Esophagus squamous epithelium (tissue), 5 donors: Measurements from ENCODE around the gene MOB3B. TPM values are rescaled to one million over a fixed set of nuclear protein-coding genes. Genes with fewer than 3 reads are reported as not detected.

Source experiments
- DNase-seq: peaks from one replicate; lab custom pipeline; 2025; lab: John Stamatoyannopoulos, UW
- H3K27ac ChIP-seq, 4 donors: fragments of 200-600 bp; sonication (generic); one replicate each; pipeline ENCODE4 v1.5.1; 2016 to 2019; ENCODE audit warnings: mild to moderate bottlenecking in 1 of 4
- H3K27me3 ChIP-seq, 4 donors: fragments of 200-600 bp; sonication (generic); 1 replicate in 3 of 4; 2 replicates in 1 of 4; pipeline versions ENCODE4 v1.5.1 to v1.6.0; 2017 to 2021; ENCODE audit warnings: antibody characterized with exemption in 1 of 4
- H3K36me3 ChIP-seq, 3 donors: fragments of 200-600 bp; sonication (generic); one replicate each; pipeline ENCODE4 v1.5.1; 2016 to 2019
- H3K4me1 ChIP-seq, 3 donors: fragments of 200-600 bp; sonication (generic); one replicate each; pipeline ENCODE4 v1.5.1; 2017 to 2019
- H3K4me3 ChIP-seq, 4 donors: fragments of 200-600 bp; sonication (generic); 1 replicate in 3 of 4; 2 replicates in 1 of 4; pipeline ENCODE4 v1.5.1; 2016 to 2019; ENCODE audit warnings: mild to moderate bottlenecking in 2 of 4, moderate library complexity in 1 of 4
- H3K9me3 ChIP-seq, 3 donors: fragments of 200-600 bp; sonication (generic); one replicate each; pipeline ENCODE4 v1.5.1; 2016 to 2019
- POLR2A ChIP-seq, 4 donors: fragments of 450-650 bp; IDR thresholded peaks; one replicate each; pipeline ENCODE4 v1.6.1; 2017; ENCODE audit warnings: antibody characterized with exemption in 4 of 4, mild to moderate bottlenecking in 4 of 4, moderate library complexity in 3 of 4
- WGBS, 2 donors: methylation state at CpG; one replicate each; pipeline ENCODE4 v1.1.5; 2018; 5-methylcytosine and 5-hydroxymethylcytosine counted together
- intact Hi-C: fragments of 100-400 bp; cut with DNase I; formaldehyde crosslinking; loops from one replicate; pipeline ENCODE4 v1.15.0; 2022
- total RNA-seq, 4 donors: library from RNA; depleted of rRNA; stranded (reverse); fragments of >200 nt; gene quantifications; one replicate each; pipeline ENCODE4 v1.1.0, GENCODE V29; 2016
- TF ChIP-seq, protein P1 (sequence below), 6 experiments: fragments of 450-650 bp in 4 of 6; fragments of 200-600 bp in 2 of 6; sonication (generic) in 2 of 6; IDR thresholded peaks; one replicate each; pipeline ENCODE4 v1.5.1; 2016 to 2019; ENCODE audit warnings: antibody characterized with exemption in 6 of 6, mild to moderate bottlenecking in 4 of 6, moderate library complexity in 4 of 6
- donor health status: DM: yes; HTN: yes; CAD: no.

MOB3B gene
- total RNA-seq, 4 donors from 2014 or later, result 2.2 to 7.6 (median 5.2) TPM

DNA sequence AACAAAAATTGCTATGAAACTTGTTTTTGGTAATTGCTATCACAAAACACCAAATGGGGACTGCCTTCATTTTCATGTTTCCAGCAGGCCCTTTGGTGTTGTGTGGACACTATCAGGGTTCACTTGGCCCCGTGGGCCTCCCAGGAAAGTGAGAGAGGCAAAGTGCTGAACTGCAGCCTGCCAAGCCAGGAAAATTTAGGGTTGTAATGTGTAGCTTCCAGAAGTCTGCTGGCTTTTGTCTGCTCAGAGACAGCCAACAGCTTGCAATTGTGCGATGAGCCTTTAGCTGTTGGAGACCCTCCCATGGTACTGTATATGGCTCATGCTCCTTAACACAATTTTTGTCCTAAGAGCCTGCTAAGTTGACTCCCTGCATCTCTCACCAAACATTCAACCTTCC lies 127.0 kb downstream of the MOB3B start:
- 73 to 76% methylated on average over 2 of the region's 2 CpGs for WGBS, 2 donors
- intact Hi-C loops, result no loop called here
- TF ChIP-seq, protein P1, sequence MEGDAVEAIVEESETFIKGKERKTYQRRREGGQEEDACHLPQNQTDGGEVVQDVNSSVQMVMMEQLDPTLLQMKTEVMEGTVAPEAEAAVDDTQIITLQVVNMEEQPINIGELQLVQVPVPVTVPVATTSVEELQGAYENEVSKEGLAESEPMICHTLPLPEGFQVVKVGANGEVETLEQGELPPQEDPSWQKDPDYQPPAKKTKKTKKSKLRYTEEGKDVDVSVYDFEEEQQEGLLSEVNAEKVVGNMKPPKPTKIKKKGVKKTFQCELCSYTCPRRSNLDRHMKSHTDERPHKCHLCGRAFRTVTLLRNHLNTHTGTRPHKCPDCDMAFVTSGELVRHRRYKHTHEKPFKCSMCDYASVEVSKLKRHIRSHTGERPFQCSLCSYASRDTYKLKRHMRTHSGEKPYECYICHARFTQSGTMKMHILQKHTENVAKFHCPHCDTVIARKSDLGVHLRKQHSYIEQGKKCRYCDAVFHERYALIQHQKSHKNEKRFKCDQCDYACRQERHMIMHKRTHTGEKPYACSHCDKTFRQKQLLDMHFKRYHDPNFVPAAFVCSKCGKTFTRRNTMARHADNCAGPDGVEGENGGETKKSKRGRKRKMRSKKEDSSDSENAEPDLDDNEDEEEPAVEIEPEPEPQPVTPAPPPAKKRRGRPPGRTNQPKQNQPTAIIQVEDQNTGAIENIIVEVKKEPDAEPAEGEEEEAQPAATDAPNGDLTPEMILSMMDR (IDR thresholded peaks at IDR 0.05), result no peak
- no peak for DNase-seq
- no peaks in the 10 kb centered on the region for H3K27me3 ChIP-seq
- no peak overlapping the region for H3K27ac ChIP-seq
- H3K4me3 ChIP-seq, result no peak overlapping the region
- no peaks in the 10 kb centered on the region for H3K36me3 ChIP-seq
- H3K9me3 ChIP-seq, result no peaks in the 10 kb centered on the region
- H3K4me1 ChIP-seq, result peaks cover 0 to 22% (median 13%) of the 10 kb centered on the region in 3 donors

DNA sequence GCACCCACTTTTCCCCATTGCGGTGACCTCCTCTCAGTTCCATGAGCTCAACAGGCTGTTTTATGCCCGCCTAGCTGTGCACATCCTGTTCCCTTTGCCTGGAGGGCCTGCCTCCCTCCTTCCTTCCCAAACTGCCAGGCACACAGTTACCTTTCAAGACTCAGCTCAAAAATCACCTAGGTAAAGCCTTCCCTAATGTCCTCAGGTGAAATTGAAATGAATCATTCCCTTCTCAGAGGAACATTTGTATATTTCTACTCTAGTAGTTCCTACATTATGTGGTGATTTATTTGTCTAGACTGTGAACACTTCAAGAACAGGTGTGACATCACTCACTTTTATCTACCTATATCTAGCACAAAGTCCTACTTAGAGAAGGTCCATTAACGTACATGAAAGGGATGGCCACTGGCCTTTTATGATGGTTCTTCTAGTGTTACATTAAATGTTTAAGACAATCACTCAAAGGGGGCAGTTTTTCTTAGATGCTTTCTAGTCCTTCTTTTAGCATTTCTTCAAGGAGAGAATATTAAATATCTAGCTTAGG lies 129.2 kb downstream of the MOB3B start:
- Histone ChIP-seq H3K9me3 (no peaks in the 10 kb centered on the region), H3K27ac (no peak overlapping the region), H3K36me3 (no peaks in the 10 kb centered on the region), H3K4me1 (peaks cover 4 to 22% (median 9%) of the 10 kb centered on the region in 3 donors), H3K27me3 (no peaks in the 10 kb centered on the region), H3K4me3 (no peak overlapping the region)
- WGBS, 2 donors, result 48 to 57% methylated on average over 3 of the region's 3 CpGs
- TF ChIP-seq POLR2A (IDR thresholded peaks at IDR 0.05), result no peak
- TF ChIP-seq, protein P1 (IDR thresholded peaks at IDR 0.05), result no peak
- DNase-seq, result no peak
- intact Hi-C loops, result no loop called here

DNA sequence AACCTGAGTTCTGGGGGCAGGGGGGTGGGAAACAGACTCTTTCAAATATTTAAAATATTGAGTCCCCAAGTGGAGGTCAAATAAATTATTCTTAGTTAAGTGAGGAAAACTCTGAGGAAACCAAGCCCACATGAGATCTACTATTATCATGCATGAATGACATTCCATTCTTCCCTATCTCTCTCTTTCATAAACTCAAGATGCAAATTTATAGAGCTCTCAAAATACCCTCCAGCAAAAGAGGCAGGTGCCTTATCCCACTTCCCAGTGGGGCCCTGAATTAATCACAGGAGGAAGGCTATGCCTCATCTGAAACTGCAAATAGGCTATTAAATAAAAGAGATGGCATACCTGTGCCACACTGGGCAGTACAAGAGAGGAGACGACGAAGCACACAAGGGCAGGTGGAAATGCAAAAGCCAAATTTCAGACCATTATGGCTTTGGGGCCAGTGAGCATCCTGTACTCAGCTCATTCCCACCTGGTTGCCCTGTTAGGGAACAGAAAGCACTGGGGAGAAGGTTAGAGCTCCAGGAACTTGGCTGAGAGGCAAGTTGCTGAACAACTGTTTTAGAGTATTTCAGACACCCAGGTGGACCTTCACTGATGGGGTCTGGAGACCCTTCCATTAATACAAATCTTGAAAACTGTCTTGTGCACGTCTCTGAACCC lies 130.5 kb downstream of the MOB3B start:
- TF ChIP-seq, protein P1 (IDR thresholded peaks at IDR 0.05), result no peak
- TF ChIP-seq POLR2A (IDR thresholded peaks at IDR 0.05), result no peak
- no peak overlapping the region for H3K4me3 ChIP-seq
- intact Hi-C loops, result no loop called here
- H3K27ac ChIP-seq, result no peak overlapping the region
- no peaks in the 10 kb centered on the region for H3K36me3 ChIP-seq
- peaks cover 6 to 34% (median 21%) of the 10 kb centered on the region in 3 donors for H3K4me1 ChIP-seq
- no peak for DNase-seq
- H3K27me3 ChIP-seq, result no peaks in the 10 kb centered on the region
- H3K9me3 ChIP-seq, result no peaks in the 10 kb centered on the region
- WGBS, 2 donors, result 83 to 97% methylated on average over 3 of the region's 3 CpGs

DNA sequence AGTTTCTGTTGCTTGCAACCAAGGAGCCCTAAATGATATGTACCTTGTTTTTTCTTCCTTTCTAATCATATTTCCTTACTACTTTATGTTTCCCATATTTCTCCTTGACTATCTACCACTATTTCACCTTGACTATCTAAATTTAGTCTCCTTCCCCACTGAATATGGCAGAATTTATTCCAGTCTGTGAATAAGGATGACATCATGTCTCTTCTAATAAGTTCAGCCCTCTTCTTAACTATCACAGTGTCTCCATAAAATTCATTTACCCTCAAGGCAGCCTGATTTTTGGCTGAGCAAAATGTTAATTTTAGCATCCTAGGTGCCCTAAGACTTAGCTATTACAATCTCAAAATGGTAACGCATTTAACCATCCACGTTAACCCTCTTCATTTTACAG lies 133.1 kb downstream of the MOB3B start:
- TF ChIP-seq, protein P1 (IDR thresholded peaks at IDR 0.05), result no peak
- no peak for TF ChIP-seq POLR2A (IDR thresholded peaks at IDR 0.05)
- intact Hi-C loops, result no loop called here
- no peaks in the 10 kb centered on the region for H3K36me3 ChIP-seq
- no peak overlapping the region for H3K4me3 ChIP-seq
- no peak overlapping the region for H3K27ac ChIP-seq
- no peak for DNase-seq
- H3K4me1 ChIP-seq, result peaks cover 6 to 40% (median 24%) of the 10 kb centered on the region in 3 donors
- no peaks in the 10 kb centered on the region for H3K9me3 ChIP-seq
- H3K27me3 ChIP-seq, result no peaks in the 10 kb centered on the region
- 92 to 93% methylated on average over 2 of the region's 2 CpGs for WGBS, 2 donors

DNA sequence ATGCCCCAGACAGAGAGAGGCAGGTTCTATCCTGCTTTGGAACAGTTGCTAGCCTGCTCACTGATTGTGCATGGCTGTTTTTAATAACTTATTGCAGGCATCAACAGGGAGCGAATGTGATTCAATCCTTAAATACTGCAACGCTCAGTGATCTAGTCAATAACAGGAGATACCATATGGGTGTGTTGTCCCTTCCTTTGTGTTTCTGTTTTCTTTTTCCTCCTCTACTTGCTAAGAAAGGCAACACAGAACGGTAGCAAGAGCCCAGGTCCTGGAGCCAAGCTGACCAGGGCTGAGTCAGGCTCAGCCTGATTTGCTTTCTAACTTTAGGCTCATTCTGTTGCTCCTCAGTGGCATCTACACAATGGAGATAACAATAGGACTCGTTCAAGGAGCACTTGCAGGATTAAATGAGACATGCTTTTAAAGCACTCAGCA lies 134.1 kb downstream of the MOB3B start:
- DNase-seq, result no peak
- Histone ChIP-seq H3K4me1 (peaks cover 6 to 31% (median 21%) of the 10 kb centered on the region in 3 donors), H3K36me3 (no peaks in the 10 kb centered on the region), H3K9me3 (no peaks in the 10 kb centered on the region), H3K27ac (peak overlapping the region in 2 of 4 donors; percentile 2 to 34), H3K4me3 (no peak overlapping the region), H3K27me3 (no peaks in the 10 kb centered on the region)
- no peak for TF ChIP-seq POLR2A (IDR thresholded peaks at IDR 0.05)
- TF ChIP-seq, protein P1 (IDR thresholded peaks at IDR 0.05), result no peak
- 34 to 48% methylated on average over 4 of the region's 4 CpGs for WGBS, 2 donors
- intact Hi-C loops, result no loop called here
